Testis (tissue), 3 donors: ENCODE results near the gene NCEH1. TPM values are rescaled to one million over a fixed set of nuclear protein-coding genes. Genes with fewer than 3 reads are reported as not detected.
A peak's percentile ranks its signal among the peaks of the same experiment; 100 is the strongest.
"Not testable (repeated sequence)": the region's sequence is repeated elsewhere in the genome, so short reads cannot be mapped to it uniquely, and the experiment has no call there.

Source experiments
- DNase-seq: peaks from one replicate; pipeline ENCODE4 v3.0.0-alpha.2; 2019
- H3K27ac ChIP-seq, 2 donors: fragments of 200-600 bp; sonication (generic); one replicate each; pipeline ENCODE4 v1.5.1; 2019
- H3K27me3 ChIP-seq: fragments of 200-600 bp; sonication (generic); one replicate; pipeline ENCODE4 v1.5.1; 2019
- H3K36me3 ChIP-seq: fragments of 200-600 bp; sonication (generic); one replicate; pipeline ENCODE4 v1.5.1; 2017; ENCODE audit warnings: low read depth; ENCODE audit errors: missing control alignments
- H3K4me1 ChIP-seq: fragments of 200-600 bp; sonication (generic); one replicate; pipeline ENCODE4 v1.5.1; 2019
- H3K4me3 ChIP-seq, 2 donors: fragments of 200-600 bp; sonication (generic); one replicate each; pipeline ENCODE4 v1.5.1; 2017 to 2019
- H3K9me3 ChIP-seq: fragments of 200-600 bp; sonication (generic); one replicate; pipeline ENCODE4 v1.5.1; 2017
- CTCF ChIP-seq, 3 experiments: fragments of 450-650 bp in 2 of 3; fragments of 200-600 bp in 1 of 3; sonication (generic) in 1 of 3; IDR thresholded peaks; one replicate each; pipeline ENCODE4 v1.5.1; 2016 to 2019; ENCODE audit warnings: antibody characterized with exemption in 3 of 3, mild to moderate bottlenecking in 2 of 3, moderate library complexity in 1 of 3
- POLR2A ChIP-seq: fragments of 450-650 bp; IDR thresholded peaks from one replicate; pipeline ENCODE4 v1.6.1; 2017; ENCODE audit warnings: antibody characterized with exemption, mild to moderate bottlenecking, moderate library complexity
- WGBS, 2 donors: methylation state at CpG; one replicate each; pipeline ENCODE4 v1.1.5; 2018; 5-methylcytosine and 5-hydroxymethylcytosine counted together
- intact Hi-C: fragments of 100-400 bp; cut with DNase I; formaldehyde crosslinking; loops from one replicate; pipeline ENCODE4 v1.15.1; 2023; ENCODE audit warnings: low total_unique reads
- polyA plus RNA-seq: library from polyadenylated mRNA; stranded (reverse); fragments of 350-450 nt; fragmentation: Illumina TruSeq; extraction: RNeasy Lipid Tissue Mini Kit (QIAGEN cat#74804); gene quantifications from one replicate; pipeline ENCODE4 v1.2.3, GENCODE V29; 2014; ENCODE audit warnings: low read depth, low replicate concordance; ENCODE audit not compliant: insufficient read depth
- total RNA-seq, 2 donors: library from RNA; depleted of rRNA; stranded (reverse); fragments of >200 nt; gene quantifications; one replicate each; pipeline ENCODE4 v1.2.3, GENCODE V29; 2016

Gene NCEH1
- total and polyA plus RNA-seq, 3 donors from 2014 or later, result 3.2 to 3.8 (median 3.3) TPM

GRCh38 chr3:172739462-172739861, 28.6 kb upstream of the NCEH1 start:
- H3K27me3 ChIP-seq, result no peaks in the 10 kb centered on the region
- H3K4me1 ChIP-seq, result no peaks in the 10 kb centered on the region
- no peaks in the 10 kb centered on the region for H3K9me3 ChIP-seq
- DNase-seq, result no peak
- no peak overlapping the region for H3K27ac ChIP-seq
- intact Hi-C loops, result no loop called here
- H3K4me3 ChIP-seq, result no peak overlapping the region
- H3K36me3 ChIP-seq, result no peaks in the 10 kb centered on the region
- WGBS, 2 donors, result 44 to 56% methylated on average over 1 of the region's 1 CpG
- TF ChIP-seq CTCF (IDR thresholded peaks at IDR 0.05) (no peak), POLR2A (no peak)

GRCh38 chr3:172735014-172735413, 24.1 kb upstream of the NCEH1 start:
- Histone ChIP-seq H3K9me3 (no peaks in the 10 kb centered on the region), H3K4me1 (no peaks in the 10 kb centered on the region), H3K27ac (no peak overlapping the region), H3K4me3 (no peak overlapping the region), H3K36me3 (no peaks in the 10 kb centered on the region), H3K27me3 (no peaks in the 10 kb centered on the region)
- no peak for TF ChIP-seq POLR2A
- TF ChIP-seq CTCF (IDR thresholded peaks at IDR 0.05), result no peak
- intact Hi-C loops, result no loop called here
- 61 to 79% methylated on average over 2 of the region's 2 CpGs for WGBS, 2 donors
- no peak for DNase-seq

- 90 to 96% methylated on average over 1 of the region's 1 CpG for WGBS, 2 donors
- Histone ChIP-seq H3K4me1 (no peaks in the 10 kb centered on the region), H3K9me3 (no peaks in the 10 kb centered on the region), H3K36me3 (no peaks in the 10 kb centered on the region), H3K27me3 (no peaks in the 10 kb centered on the region), H3K4me3 (no peak overlapping the region), H3K27ac (no peak overlapping the region)
- intact Hi-C loops, result no loop called here
- no peak for DNase-seq
- TF ChIP-seq CTCF (IDR thresholded peaks at IDR 0.05) (no peak), POLR2A (no peak)
Measured at GRCh38 chr3:172726380-172726779, 15.5 kb upstream of the NCEH1 start.

GRCh38 chr3:172722536-172723040, 11.7 kb upstream of the NCEH1 start:
- H3K27me3 ChIP-seq, H3K27ac ChIP-seq, H3K36me3 ChIP-seq, H3K4me3 ChIP-seq, H3K4me1 ChIP-seq, H3K9me3 ChIP-seq, DNase-seq, intact Hi-C loops: not testable (repeated sequence)
- 86 to 89% methylated on average over 8 of the region's 8 CpGs for WGBS, 2 donors

- no peak overlapping the region for H3K27ac ChIP-seq
- H3K36me3 ChIP-seq, result no peaks in the 10 kb centered on the region
- no peaks in the 10 kb centered on the region for H3K9me3 ChIP-seq
- no peaks in the 10 kb centered on the region for H3K27me3 ChIP-seq
- TF ChIP-seq POLR2A (no peak), CTCF (IDR thresholded peaks at IDR 0.05) (peak in 1 of 3 experiments; percentile 15)
- DNase-seq, result no peak
- H3K4me1 ChIP-seq, result no peaks in the 10 kb centered on the region
- H3K4me3 ChIP-seq, result no peak overlapping the region
- WGBS, 2 donors, result 83 to 86% methylated on average over 4 of the region's 4 CpGs
- intact Hi-C loops, result no loop called here
Measured at GRCh38 chr3:172717493-172718088, 6.7 kb upstream of the NCEH1 start.
